Left lung (tissue), 10 donors: ENCODE measurements around the gene SUPT6H. TPM values are rescaled to one million over a fixed set of nuclear protein-coding genes. Genes with fewer than 3 reads are reported as not detected.
"Not testable (repeated sequence)": the region's sequence is repeated elsewhere in the genome, so short reads cannot be mapped to it uniquely, and the experiment has no call there.

ENCODE experiments used
- ATAC-seq: fragments of 200-7000 bp; cut with Tn5 transposase; one replicate; pipeline ENCODE4 v1.9.1; 2020; ENCODE audit warnings: moderate library complexity
- DNase-seq, 4 donors: peaks; one replicate each; pipeline ENCODE4 v3.0.0-alpha.2; 2013 to 2020
- H3K27ac ChIP-seq, 2 donors: fragments of 200-600 bp; sonication (generic) in 1 of 2; one replicate each; pipeline versions ENCODE4 v1.5.0 to v1.8.0; 2020 to 2021
- H3K27me3 ChIP-seq, 2 donors: fragments of 200-600 bp; sonication (generic) in 1 of 2; one replicate each; pipeline versions ENCODE4 v1.5.0 to v1.8.0; 2020 to 2021
- H3K36me3 ChIP-seq, 2 donors: fragments of 200-600 bp; sonication (generic) in 1 of 2; one replicate each; pipeline versions ENCODE4 v1.5.0 to v1.8.0; 2020 to 2021
- H3K4me1 ChIP-seq, 2 donors: fragments of 200-600 bp; one replicate each; pipeline ENCODE4 v1.8.0; 2021
- H3K4me3 ChIP-seq, 2 donors: fragments of 200-600 bp; sonication (generic) in 1 of 2; one replicate each; pipeline versions ENCODE4 v1.5.0 to v1.8.0; 2020 to 2021; ENCODE audit warnings: mild to moderate bottlenecking in 1 of 2
- H3K9me3 ChIP-seq, 2 donors: fragments of 200-600 bp; sonication (generic) in 1 of 2; one replicate each; pipeline versions ENCODE4 v1.5.0 to v1.8.0; 2020 to 2021
- CTCF ChIP-seq, 2 donors: fragments of 200-600 bp; sonication (generic) in 1 of 2; IDR thresholded peaks; one replicate each; pipeline versions ENCODE4 v1.5.0 to v1.8.0; 2021; ENCODE audit warnings: antibody characterized with exemption in 2 of 2
- intact Hi-C, 2 donors: fragments of 100-400 bp; cut with DNase I; formaldehyde crosslinking; loops; one replicate each; pipeline versions ENCODE4 v1.11.2 to v1.14.2; 2022
- polyA plus RNA-seq, 6 donors: library from polyadenylated mRNA; unstranded; fragments of 120-200 nt; gene quantifications; one replicate each; pipeline ENCODE4 v1.2.1, GENCODE V29; 2013; ENCODE audit not compliant: insufficient read length in 6 of 6
- total RNA-seq, 2 donors: library from RNA; stranded (reverse); fragmentation: NEBNext Ultra II Directional; extraction: Animal tissue kit (Norgen Biotek cat#: 25700); gene quantifications; one replicate each; pipeline ENCODE4 v1.2.1, GENCODE V29; 2021
- donor health status: DM: no; HTN: yes; CAD: no.
- donor health status: DM: no; HTN: no; CAD: no.

Gene SUPT6H
- total and polyA plus RNA-seq, 8 donors, result 55.1 to 76.1 (median 72.9) TPM

GRCh38 chr17:28729950-28730330 lies 67.9 kb downstream of the SUPT6H start:
- no peak for TF ChIP-seq CTCF (IDR thresholded peaks at IDR 0.05)
- H3K4me3 ChIP-seq, result no peak overlapping the region

GRCh38 chr17:28733346-28733745 lies 71.3 kb downstream of the SUPT6H start:
- peaks cover 0 to 4% of the 10 kb centered on the region in 2 donors for H3K36me3 ChIP-seq
- no peak overlapping the region for H3K4me3 ChIP-seq
- DNase-seq (no peak), ATAC-seq (no peak)
- no peaks in the 10 kb centered on the region for H3K9me3 ChIP-seq
- intact Hi-C loops, result no loop called here
- H3K27me3 ChIP-seq, result no peaks in the 10 kb centered on the region
- no peak overlapping the region for H3K27ac ChIP-seq
- TF ChIP-seq CTCF (IDR thresholded peaks at IDR 0.05), result no peak
- peaks cover 0 to 11% of the 10 kb centered on the region in 2 donors for H3K4me1 ChIP-seq

More at GRCh38 chr17:28729950-28730330, 67.9 kb downstream of the SUPT6H start:
- DNase-seq (no peak), ATAC-seq (no peak)
- Histone ChIP-seq H3K36me3 (peaks cover 0 to 2% of the 10 kb centered on the region in 2 donors), H3K27ac (no peak overlapping the region), H3K27me3 (no peaks in the 10 kb centered on the region), H3K4me1 (peaks cover 13 to 41% of the 10 kb centered on the region in 2 donors), H3K9me3 (no peaks in the 10 kb centered on the region)
- intact Hi-C loops, result no loop called here

GRCh38 chr17:28734712-28735241 lies 72.8 kb downstream of the SUPT6H start:
- intact Hi-C loops, result no loop called here
- DNase-seq (no peak), ATAC-seq (no peak)

GRCh38 chr17:28735242-28735722 lies 73.3 kb downstream of the SUPT6H start:
- intact Hi-C loops, result no loop called here
- no peak for TF ChIP-seq CTCF (IDR thresholded peaks at IDR 0.05)
- H3K9me3 ChIP-seq, result no peaks in the 10 kb centered on the region
- no peaks in the 10 kb centered on the region for H3K4me1 ChIP-seq
- no peaks in the 10 kb centered on the region for H3K27me3 ChIP-seq
- no peak overlapping the region for H3K27ac ChIP-seq
- DNase-seq (no peak), ATAC-seq (peak; percentile 67)
- no peak overlapping the region for H3K4me3 ChIP-seq
- H3K36me3 ChIP-seq, result peaks cover 0 to 4% of the 10 kb centered on the region in 2 donors

More at GRCh38 chr17:28734712-28735241, 72.8 kb downstream of the SUPT6H start:
- H3K9me3 ChIP-seq, result no peaks in the 10 kb centered on the region
- H3K27ac ChIP-seq, result no peak overlapping the region
- H3K4me1 ChIP-seq, result peaks cover 0 to 2% of the 10 kb centered on the region in 2 donors
- no peak overlapping the region for H3K4me3 ChIP-seq
- no peaks in the 10 kb centered on the region for H3K27me3 ChIP-seq
- peaks cover 0 to 4% of the 10 kb centered on the region in 2 donors for H3K36me3 ChIP-seq
- no peak for TF ChIP-seq CTCF (IDR thresholded peaks at IDR 0.05)

- DNase-seq, ATAC-seq, H3K4me3 ChIP-seq, H3K27ac ChIP-seq, H3K36me3 ChIP-seq, H3K27me3 ChIP-seq, H3K9me3 ChIP-seq, intact Hi-C loops, H3K4me1 ChIP-seq: not testable (repeated sequence)
Observed at GRCh38 chr17:28735913-28736769, 74.1 kb downstream of the SUPT6H start.
